Measurements from ENCODE around the gene OR13A1. TPM values are rescaled to one million over a fixed set of nuclear protein-coding genes. Genes with fewer than 3 reads are reported as not detected.

Gene OR13A1
- polyA plus RNA-seq, 1 of the 3 experiments (the other 2 are of a cell fraction), result not detected

DNA sequence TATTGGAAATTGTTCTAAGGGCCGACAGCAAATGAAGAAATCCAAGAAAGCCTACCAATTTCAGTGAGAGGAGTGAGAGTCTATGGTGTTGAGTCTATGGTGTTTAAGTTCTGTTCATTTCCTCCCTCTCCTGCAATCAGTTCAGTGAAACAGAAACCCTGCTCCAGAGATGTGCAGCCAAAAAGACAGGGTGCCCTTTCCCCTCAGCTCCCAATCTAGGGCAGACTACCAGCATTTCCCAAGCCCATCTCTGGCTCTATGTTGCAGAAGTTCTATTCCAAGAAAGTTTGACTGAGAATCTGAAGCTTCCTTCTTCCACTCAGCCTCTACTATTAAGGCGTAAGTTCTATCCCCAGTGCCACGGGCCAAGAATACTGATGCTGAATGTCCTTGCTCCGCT, 40.1 kb upstream of the OR13A1 start:
- Histone ChIP-seq H4K20me1 (ENCODE audit: insufficient read depth) (no peaks in the 10 kb centered on the region), H3K27me3 (ENCODE audit: insufficient read depth) (no peaks in the 10 kb centered on the region; the same call in 1 of the 2 replicates), H3K9me2 (no peaks in the 10 kb centered on the region), H3K79me2 (ENCODE audit: insufficient read depth) (no peaks in the 10 kb centered on the region), H3F3A (replicated peaks; ENCODE audit: insufficient read depth) (no peaks in the 10 kb centered on the region), H3K36me3 (replicated peaks in 1 of 2; ENCODE audit: control insufficient read depth in 1 of 2, insufficient read depth in 2 of 2, low read length in 1 of 2) (no peaks in the 10 kb centered on the region), H3K4me1 (ENCODE audit: control insufficient read depth in 1 of 2, insufficient read depth in 2 of 2, low read depth in 1 of 2, low read length in 1 of 2) (no peaks in the 10 kb centered on the region), H3K9ac (no peak overlapping the region), H3K9me3 (no peaks in the 10 kb centered on the region), H3K27ac (ENCODE audit: low read depth in 2 of 2, low read length in 1 of 2) (no peak overlapping the region), H3K4me3 (ENCODE audit: low read depth in 2 of 2, low read length in 1 of 2) (no peak overlapping the region), H3K4me2 (no peak overlapping the region), H2AFZ (ENCODE audit: low read depth) (no peak overlapping the region)
- no peak for DNase-seq
- TF ChIP-seq RXRA (IDR thresholded peaks at IDR 0.05; ENCODE audit: borderline replicate concordance, low read depth), result no peak
- no peak for TF ChIP-seq YY1 (IDR thresholded peaks at IDR 0.05; ENCODE audit: low read depth)
- no peak for TF ChIP-seq SMC3 (IDR thresholded peaks at IDR 0.05; ENCODE audit: low read depth, low read length)
- POLR2A ChIA-PET, result no interaction called here
- CTCF ChIA-PET, result no interaction called here
- 4% methylated on average over 4 of the region's 4 CpGs for WGBS (ENCODE audit: low lambda C conversion rate)

GRCh38 chr10:45354261-45354660, 38.9 kb upstream of the OR13A1 start:
- TF ChIP-seq IRF3 (IDR thresholded peaks at IDR 0.05; ENCODE audit: low read depth, low read length), result no peak
- no peak for TF ChIP-seq SIN3A (IDR thresholded peaks at IDR 0.05; ENCODE audit: borderline replicate concordance, low read depth, low read length)
- TF ChIP-seq, protein P1, sequence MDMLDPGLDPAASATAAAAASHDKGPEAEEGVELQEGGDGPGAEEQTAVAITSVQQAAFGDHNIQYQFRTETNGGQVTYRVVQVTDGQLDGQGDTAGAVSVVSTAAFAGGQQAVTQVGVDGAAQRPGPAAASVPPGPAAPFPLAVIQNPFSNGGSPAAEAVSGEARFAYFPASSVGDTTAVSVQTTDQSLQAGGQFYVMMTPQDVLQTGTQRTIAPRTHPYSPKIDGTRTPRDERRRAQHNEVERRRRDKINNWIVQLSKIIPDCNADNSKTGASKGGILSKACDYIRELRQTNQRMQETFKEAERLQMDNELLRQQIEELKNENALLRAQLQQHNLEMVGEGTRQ (IDR thresholded peaks at IDR 0.05; ENCODE audit: borderline replicate concordance, low read depth, low read length), result no peak
- TF ChIP-seq NRF1 (IDR thresholded peaks at IDR 0.05; ENCODE audit: low read depth, low read length), result no peak
- TF ChIP-seq GATA2 (CRISPR knock-in tag; IDR thresholded peaks at IDR 0.05), result no peak
- TF ChIP-seq, protein P2, sequence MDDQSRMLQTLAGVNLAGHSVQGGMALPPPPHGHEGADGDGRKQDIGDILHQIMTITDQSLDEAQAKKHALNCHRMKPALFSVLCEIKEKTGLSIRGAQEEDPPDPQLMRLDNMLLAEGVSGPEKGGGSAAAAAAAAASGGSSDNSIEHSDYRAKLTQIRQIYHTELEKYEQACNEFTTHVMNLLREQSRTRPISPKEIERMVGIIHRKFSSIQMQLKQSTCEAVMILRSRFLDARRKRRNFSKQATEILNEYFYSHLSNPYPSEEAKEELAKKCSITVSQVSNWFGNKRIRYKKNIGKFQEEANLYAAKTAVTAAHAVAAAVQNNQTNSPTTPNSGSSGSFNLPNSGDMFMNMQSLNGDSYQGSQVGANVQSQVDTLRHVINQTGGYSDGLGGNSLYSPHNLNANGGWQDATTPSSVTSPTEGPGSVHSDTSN (IDR thresholded peaks at IDR 0.05), result no peak
- TF ChIP-seq, protein P3, sequence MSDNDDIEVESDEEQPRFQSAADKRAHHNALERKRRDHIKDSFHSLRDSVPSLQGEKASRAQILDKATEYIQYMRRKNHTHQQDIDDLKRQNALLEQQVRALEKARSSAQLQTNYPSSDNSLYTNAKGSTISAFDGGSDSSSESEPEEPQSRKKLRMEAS (IDR thresholded peaks at IDR 0.05; ENCODE audit: low read depth), result no peak
- TF ChIP-seq RXRA (IDR thresholded peaks at IDR 0.05; ENCODE audit: borderline replicate concordance, low read depth), result no peak
- TF ChIP-seq, protein P4, sequence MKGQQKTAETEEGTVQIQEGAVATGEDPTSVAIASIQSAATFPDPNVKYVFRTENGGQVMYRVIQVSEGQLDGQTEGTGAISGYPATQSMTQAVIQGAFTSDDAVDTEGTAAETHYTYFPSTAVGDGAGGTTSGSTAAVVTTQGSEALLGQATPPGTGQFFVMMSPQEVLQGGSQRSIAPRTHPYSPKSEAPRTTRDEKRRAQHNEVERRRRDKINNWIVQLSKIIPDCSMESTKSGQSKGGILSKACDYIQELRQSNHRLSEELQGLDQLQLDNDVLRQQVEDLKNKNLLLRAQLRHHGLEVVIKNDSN (IDR thresholded peaks at IDR 0.05; ENCODE audit: borderline replicate concordance, low read depth), result no peak
- TF ChIP-seq TAF1 (IDR thresholded peaks at IDR 0.05; ENCODE audit: borderline replicate concordance, low read depth, low read length), result no peak
- TF ChIP-seq REST (IDR thresholded peaks at IDR 0.05; ENCODE audit: low read depth, low read length), result no peak
- TF ChIP-seq GABPA (IDR thresholded peaks at IDR 0.05; ENCODE audit: low read depth), result no peak
- TF ChIP-seq RFX5 (IDR thresholded peaks at IDR 0.05; ENCODE audit: low read length), result no peak
- TF ChIP-seq FOSL2 (IDR thresholded peaks at IDR 0.05; ENCODE audit: borderline replicate concordance, low read depth), result no peak
- no peak for TF ChIP-seq RAD21 (IDR thresholded peaks at IDR 0.05; ENCODE audit: low read length)
- no peak for TF ChIP-seq TEAD4 (IDR thresholded peaks at IDR 0.05; ENCODE audit: borderline replicate concordance, insufficient read depth)
- POLR2A ChIA-PET, result no interaction called here
- DNase-seq, result no peak

More at GRCh38 chr10:45354261-45354660, 38.9 kb upstream of the OR13A1 start:
- Histone ChIP-seq H3K9me3 (no peaks in the 10 kb centered on the region), H2AFZ (ENCODE audit: low read depth) (no peak overlapping the region), H3F3A (replicated peaks; ENCODE audit: insufficient read depth) (no peaks in the 10 kb centered on the region), H3K27ac (ENCODE audit: low read depth in 2 of 2, low read length in 1 of 2) (no peak overlapping the region), H3K4me2 (no peak overlapping the region), H3K4me1 (ENCODE audit: control insufficient read depth in 1 of 2, insufficient read depth in 2 of 2, low read depth in 1 of 2, low read length in 1 of 2) (no peaks in the 10 kb centered on the region), H3K4me3 (ENCODE audit: low read depth in 2 of 2, low read length in 1 of 2) (no peak overlapping the region), H3K27me3 (ENCODE audit: insufficient read depth) (no peaks in the 10 kb centered on the region; the same call in 1 of the 2 replicates), H3K9me2 (no peaks in the 10 kb centered on the region), H3K9ac (no peak overlapping the region), H3K79me2 (ENCODE audit: insufficient read depth) (no peaks in the 10 kb centered on the region), H4K20me1 (ENCODE audit: insufficient read depth) (no peaks in the 10 kb centered on the region), H3K36me3 (replicated peaks in 1 of 2; ENCODE audit: control insufficient read depth in 1 of 2, insufficient read depth in 2 of 2, low read length in 1 of 2) (no peaks in the 10 kb centered on the region)
- 0% methylated on average over 3 of the region's 3 CpGs for WGBS (ENCODE audit: low lambda C conversion rate)
- CTCF ChIA-PET, result interaction anchor here (1.7 kb wide), 1 partner anchor 30 kb away, joined by 4 read pairs; no protein-coding TSS in a partner anchor

Data from SK-N-SH (cell line).